Astrocyte (in vitro differentiated cells and primary cell): ENCODE data around the gene P3H1.

Experiments
- EZH2 ChIP-seq: IDR thresholded peaks from 2 replicates; pipeline ENCODE4 v1.6.1; 2012; ENCODE audit warnings: mild to moderate bottlenecking, low read length, inconsistent platforms; ENCODE audit not compliant: insufficient read depth
- TF ChIP-seq, protein P1 (sequence below): IDR thresholded peaks from 2 replicates; pipeline ENCODE4 v1.5.1; 2011; ENCODE audit warnings: low read depth, mild to moderate bottlenecking, inconsistent platforms, low read length, moderate library complexity; ENCODE audit not compliant: insufficient read depth

DNA sequence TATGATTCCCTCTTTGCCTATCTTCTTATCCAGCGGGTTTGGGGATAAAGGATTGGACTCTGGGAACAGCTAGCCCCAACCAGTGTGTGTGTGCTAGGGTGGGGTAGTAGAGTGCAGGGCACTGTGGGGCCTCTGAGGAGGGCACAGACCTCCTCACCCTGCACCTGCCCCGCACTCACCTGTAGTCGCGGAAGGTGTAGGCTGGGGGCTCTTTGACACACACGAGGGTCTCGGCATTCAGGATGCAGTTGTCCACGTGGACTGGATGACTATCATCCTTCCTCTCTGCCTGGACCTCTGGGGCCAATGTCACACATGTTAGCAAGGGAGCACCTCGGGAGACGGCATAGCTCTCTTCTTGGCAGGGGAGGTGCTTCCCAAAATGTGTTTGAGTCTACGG is 18.8 kb downstream of the P3H1 start:
- TF ChIP-seq, protein P1, sequence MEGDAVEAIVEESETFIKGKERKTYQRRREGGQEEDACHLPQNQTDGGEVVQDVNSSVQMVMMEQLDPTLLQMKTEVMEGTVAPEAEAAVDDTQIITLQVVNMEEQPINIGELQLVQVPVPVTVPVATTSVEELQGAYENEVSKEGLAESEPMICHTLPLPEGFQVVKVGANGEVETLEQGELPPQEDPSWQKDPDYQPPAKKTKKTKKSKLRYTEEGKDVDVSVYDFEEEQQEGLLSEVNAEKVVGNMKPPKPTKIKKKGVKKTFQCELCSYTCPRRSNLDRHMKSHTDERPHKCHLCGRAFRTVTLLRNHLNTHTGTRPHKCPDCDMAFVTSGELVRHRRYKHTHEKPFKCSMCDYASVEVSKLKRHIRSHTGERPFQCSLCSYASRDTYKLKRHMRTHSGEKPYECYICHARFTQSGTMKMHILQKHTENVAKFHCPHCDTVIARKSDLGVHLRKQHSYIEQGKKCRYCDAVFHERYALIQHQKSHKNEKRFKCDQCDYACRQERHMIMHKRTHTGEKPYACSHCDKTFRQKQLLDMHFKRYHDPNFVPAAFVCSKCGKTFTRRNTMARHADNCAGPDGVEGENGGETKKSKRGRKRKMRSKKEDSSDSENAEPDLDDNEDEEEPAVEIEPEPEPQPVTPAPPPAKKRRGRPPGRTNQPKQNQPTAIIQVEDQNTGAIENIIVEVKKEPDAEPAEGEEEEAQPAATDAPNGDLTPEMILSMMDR, result no peak
- TF ChIP-seq EZH2, result no peak
